ENCODE measurements around the gene SV2C. TPM values are rescaled to one million over a fixed set of nuclear protein-coding genes. Genes with fewer than 3 reads are reported as not detected.

Gene SV2C
- total RNA-seq, 1 donor from 2014 or later = 0.32 TPM

- TF ChIP-seq, protein P1, sequence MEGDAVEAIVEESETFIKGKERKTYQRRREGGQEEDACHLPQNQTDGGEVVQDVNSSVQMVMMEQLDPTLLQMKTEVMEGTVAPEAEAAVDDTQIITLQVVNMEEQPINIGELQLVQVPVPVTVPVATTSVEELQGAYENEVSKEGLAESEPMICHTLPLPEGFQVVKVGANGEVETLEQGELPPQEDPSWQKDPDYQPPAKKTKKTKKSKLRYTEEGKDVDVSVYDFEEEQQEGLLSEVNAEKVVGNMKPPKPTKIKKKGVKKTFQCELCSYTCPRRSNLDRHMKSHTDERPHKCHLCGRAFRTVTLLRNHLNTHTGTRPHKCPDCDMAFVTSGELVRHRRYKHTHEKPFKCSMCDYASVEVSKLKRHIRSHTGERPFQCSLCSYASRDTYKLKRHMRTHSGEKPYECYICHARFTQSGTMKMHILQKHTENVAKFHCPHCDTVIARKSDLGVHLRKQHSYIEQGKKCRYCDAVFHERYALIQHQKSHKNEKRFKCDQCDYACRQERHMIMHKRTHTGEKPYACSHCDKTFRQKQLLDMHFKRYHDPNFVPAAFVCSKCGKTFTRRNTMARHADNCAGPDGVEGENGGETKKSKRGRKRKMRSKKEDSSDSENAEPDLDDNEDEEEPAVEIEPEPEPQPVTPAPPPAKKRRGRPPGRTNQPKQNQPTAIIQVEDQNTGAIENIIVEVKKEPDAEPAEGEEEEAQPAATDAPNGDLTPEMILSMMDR (IDR thresholded peaks at IDR 0.05) = no peak
- intact Hi-C loops (cut with DNase I) = no loop called here
- Histone ChIP-seq H3K4me3 (no peak overlapping the region), H3K9me3 (no peaks in the 10 kb centered on the region), H3K27ac (no peak overlapping the region), H3K36me3 (no peaks in the 10 kb centered on the region), H3K4me1 (peaks cover 15% of the 10 kb centered on the region), H3K27me3 (ENCODE audit: low read depth) (no peaks in the 10 kb centered on the region)
- ATAC-seq = no peak
- no peak for DNase-seq
Observed at GRCh38 chr5:76111477-76112174, 28.4 kb downstream of the SV2C start.

DNA sequence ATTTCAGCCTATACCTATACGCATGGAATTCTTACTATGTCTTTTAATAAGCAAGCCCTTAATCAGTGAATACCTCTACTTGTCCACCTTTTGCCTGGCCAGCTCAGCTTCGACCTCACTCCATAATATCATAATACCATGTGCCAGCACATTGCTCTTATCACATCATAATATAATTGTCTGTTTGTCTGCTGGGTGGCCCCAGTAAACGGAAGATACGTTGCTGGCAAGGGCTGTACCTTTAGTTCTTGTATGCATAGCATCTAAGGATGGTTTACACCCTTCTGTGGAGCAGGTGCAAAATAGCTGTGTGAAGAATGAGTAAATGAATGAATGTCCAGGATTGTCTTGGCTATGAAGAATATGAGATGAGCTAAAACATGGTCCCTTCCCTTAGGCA, 29.9 kb downstream of the SV2C start:
- no peaks in the 10 kb centered on the region for H3K9me3 ChIP-seq
- peaks cover 15% of the 10 kb centered on the region for H3K4me1 ChIP-seq
- no peak for DNase-seq
- H3K36me3 ChIP-seq = no peaks in the 10 kb centered on the region
- TF ChIP-seq, protein P1 (IDR thresholded peaks at IDR 0.05) = no peak
- ATAC-seq = no peak
- no peak overlapping the region for H3K4me3 ChIP-seq
- H3K27ac ChIP-seq = no peak overlapping the region
- intact Hi-C loops (cut with DNase I) = no loop called here
- H3K27me3 ChIP-seq (ENCODE audit: low read depth) = no peaks in the 10 kb centered on the region

GRCh38 chr5:76114179-76114851, 31.1 kb downstream of the SV2C start:
- DNase-seq (no peak), ATAC-seq (no peak)
- H3K9me3 ChIP-seq = no peaks in the 10 kb centered on the region
- H3K4me3 ChIP-seq = no peak overlapping the region
- no peak overlapping the region for H3K27ac ChIP-seq
- TF ChIP-seq, protein P1 (IDR thresholded peaks at IDR 0.05) = no peak
- no peaks in the 10 kb centered on the region for H3K36me3 ChIP-seq
- intact Hi-C loops (cut with DNase I) = no loop called here
- no peaks in the 10 kb centered on the region for H3K27me3 ChIP-seq (ENCODE audit: low read depth)
- peaks cover 15% of the 10 kb centered on the region for H3K4me1 ChIP-seq

- TF ChIP-seq, protein P1 (IDR thresholded peaks at IDR 0.05) = no peak
- no peaks in the 10 kb centered on the region for H3K9me3 ChIP-seq
- no peak for ATAC-seq
- intact Hi-C loops (cut with DNase I) = no loop called here
- no peak overlapping the region for H3K4me3 ChIP-seq
- no peaks in the 10 kb centered on the region for H3K27me3 ChIP-seq (ENCODE audit: low read depth)
- H3K36me3 ChIP-seq = no peaks in the 10 kb centered on the region
- H3K27ac ChIP-seq = no peak overlapping the region
- no peak for DNase-seq
- H3K4me1 ChIP-seq = no peaks in the 10 kb centered on the region
Observed at GRCh38 chr5:76125346-76125745, 42.2 kb downstream of the SV2C start.

DNA sequence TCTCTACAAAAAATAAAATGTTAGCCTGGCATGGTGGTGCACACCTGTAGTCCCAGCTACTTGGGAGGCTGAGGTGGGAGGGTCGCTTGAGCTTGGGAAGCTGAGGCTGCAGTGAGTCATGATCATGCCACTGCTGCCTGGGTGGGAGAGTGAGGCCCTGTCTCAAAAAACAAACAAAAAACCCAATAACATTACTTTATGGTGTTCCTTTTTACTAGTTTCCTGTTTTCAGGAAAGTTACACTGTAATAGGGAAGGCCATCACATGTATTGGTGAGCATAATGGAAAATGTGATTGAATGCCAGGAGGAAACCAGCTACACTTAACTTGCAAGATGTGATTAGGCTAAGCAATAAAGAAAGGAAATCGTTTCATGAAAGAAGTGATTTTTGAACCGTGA, 42.7 kb downstream of the SV2C start:
- Histone ChIP-seq H3K9me3 (no peaks in the 10 kb centered on the region), H3K36me3 (no peaks in the 10 kb centered on the region), H3K4me1 (no peaks in the 10 kb centered on the region), H3K27ac (no peak overlapping the region), H3K27me3 (ENCODE audit: low read depth) (no peaks in the 10 kb centered on the region), H3K4me3 (no peak overlapping the region)
- no peak for ATAC-seq
- intact Hi-C loops (cut with DNase I) = no loop called here
- TF ChIP-seq, protein P1 (IDR thresholded peaks at IDR 0.05) = no peak
- DNase-seq = no peak
